ENCODE data around the gene SMNDC1.
"Not testable (repeated sequence)": the region's sequence is repeated elsewhere in the genome, so short reads cannot be mapped to it uniquely, and the experiment has no call there.

DNA sequence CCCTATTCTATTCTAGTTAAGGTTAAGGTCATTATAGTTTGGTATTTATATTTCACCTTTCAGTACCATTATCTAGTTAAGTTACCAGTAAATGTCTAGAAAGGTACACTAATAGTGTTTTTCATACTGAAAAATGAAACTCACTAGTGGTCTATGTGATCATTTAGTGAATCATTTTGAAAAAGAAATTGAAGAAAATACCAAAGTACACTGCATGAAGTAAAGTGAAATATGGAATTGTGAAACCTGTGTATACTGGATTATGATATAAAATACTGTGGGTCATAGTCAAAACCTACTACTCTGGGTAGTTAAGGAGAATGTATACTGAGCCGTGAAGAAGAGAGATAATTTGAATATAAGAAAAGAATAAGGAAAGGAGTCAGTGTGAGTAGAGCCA lies 53.3 kb downstream of the SMNDC1 start:
- TF ChIP-seq EZH2 (IDR thresholded peaks at IDR 0.05; ENCODE audit: borderline replicate concordance, low read depth, low read length, poor library complexity, severe bottlenecking) = not testable (repeated sequence)
- TF ChIP-seq, protein P1, sequence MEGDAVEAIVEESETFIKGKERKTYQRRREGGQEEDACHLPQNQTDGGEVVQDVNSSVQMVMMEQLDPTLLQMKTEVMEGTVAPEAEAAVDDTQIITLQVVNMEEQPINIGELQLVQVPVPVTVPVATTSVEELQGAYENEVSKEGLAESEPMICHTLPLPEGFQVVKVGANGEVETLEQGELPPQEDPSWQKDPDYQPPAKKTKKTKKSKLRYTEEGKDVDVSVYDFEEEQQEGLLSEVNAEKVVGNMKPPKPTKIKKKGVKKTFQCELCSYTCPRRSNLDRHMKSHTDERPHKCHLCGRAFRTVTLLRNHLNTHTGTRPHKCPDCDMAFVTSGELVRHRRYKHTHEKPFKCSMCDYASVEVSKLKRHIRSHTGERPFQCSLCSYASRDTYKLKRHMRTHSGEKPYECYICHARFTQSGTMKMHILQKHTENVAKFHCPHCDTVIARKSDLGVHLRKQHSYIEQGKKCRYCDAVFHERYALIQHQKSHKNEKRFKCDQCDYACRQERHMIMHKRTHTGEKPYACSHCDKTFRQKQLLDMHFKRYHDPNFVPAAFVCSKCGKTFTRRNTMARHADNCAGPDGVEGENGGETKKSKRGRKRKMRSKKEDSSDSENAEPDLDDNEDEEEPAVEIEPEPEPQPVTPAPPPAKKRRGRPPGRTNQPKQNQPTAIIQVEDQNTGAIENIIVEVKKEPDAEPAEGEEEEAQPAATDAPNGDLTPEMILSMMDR (conservative IDR thresholded peaks at IDR 0.05; ENCODE audit: low read depth, low read length) = not testable (repeated sequence)

All from A673 (cell line).